ENCODE data around the gene POMGNT2. TPM values are rescaled to one million over a fixed set of nuclear protein-coding genes. Genes with fewer than 3 reads are reported as not detected.

POMGNT2 gene
- total and polyA plus RNA-seq, 10 of the 15 experiments (the other 5 are each of a cell fraction or from before 2014, with no cell fraction given): 0.02 to 1.7 (median 0.17) TPM; not detected in 1

DNA sequence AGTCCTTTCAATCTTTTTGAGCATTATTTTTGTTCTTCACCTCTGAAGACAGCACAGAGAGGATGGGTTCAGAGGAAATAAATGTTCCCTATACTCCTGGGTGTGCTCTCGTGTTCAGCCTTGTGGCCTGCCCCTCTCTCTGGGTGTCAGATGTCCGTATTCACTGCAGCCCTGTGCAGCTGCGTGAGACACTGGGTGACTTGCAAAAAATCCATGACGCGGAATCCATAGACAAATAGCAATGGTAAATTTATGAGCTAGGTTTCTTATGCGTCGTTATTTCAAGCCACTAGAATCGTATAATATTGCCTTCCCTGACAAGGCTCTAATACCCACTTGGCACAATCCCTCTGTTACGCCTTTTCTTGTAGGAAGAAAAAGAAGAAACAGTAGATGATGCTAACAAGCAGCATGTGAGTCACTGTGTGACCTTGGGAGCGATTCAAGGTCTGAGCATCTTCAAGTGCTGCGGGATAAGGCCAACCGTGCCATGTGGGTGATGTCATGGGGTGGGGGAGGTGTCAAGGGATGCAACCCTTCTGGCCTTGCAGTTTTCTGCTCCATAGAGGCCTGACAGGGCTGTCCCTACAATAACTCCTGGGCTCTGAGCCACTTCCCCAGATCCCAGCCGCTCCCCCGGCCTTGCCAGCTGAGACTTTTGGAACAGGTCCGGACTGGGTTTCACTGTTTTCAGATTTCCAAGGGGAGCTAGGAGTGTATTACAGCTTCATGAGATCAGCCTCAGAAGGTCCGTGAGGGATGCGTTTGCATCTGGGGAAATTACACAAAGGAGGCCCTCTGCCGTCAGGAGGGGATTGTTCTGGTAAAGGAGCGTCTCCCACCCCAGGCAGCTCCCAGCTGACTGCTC lies 47.6 kb upstream of the POMGNT2 start (continued):
- TF ChIP-seq PRDM15 (CRISPR knock-in tag; IDR thresholded peaks at IDR 0.05): no peak
- no peak for TF ChIP-seq SMARCA5 (IDR thresholded peaks at IDR 0.05)
- no peak for TF ChIP-seq MTA3 (IDR thresholded peaks at IDR 0.05; ENCODE audit: borderline replicate concordance, low read length)

DNA sequence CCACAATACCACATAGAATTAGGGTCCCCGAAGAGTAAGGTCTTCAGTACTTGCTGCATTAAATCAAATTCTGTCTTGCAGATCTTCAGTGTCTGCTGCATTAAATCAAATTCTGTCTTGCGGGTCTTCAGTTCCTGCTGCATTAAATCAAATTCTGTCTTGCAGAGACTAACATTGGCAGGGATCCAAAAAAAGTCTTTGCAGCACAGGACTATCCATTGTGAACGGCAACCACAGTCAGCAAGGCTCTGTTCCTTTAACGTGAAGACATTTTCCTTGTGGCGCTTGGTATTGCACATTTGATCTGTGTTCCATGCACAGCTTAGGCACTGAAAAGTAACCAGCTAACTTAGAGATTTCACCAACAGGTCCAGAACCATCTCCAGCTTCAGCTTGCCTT lies 46.8 kb upstream of the POMGNT2 start:
- WGBS (ENCODE audit: insufficient coverage, insufficient replicate concordance, low lambda C conversion rate, missing lambda C conversion rate): 31% methylated on average over 5 of the region's 5 CpGs
- CTCF ChIA-PET: no interaction called here
- RAD21 ChIA-PET (ENCODE audit: unreplicated experiment): interaction anchor here (0.8 kb wide), 1 partner anchor 191 kb away, joined by 3 read pairs; no protein-coding TSS in a partner anchor
- POLR2A ChIA-PET: no interaction called here
- no peak overlapping the region for H3K27ac ChIP-seq (ENCODE audit: control insufficient read depth, insufficient read depth)
- SMC1A ChIA-PET (ENCODE audit: uncharacterized antibody, unreplicated experiment): interaction anchor here (0.7 to 2.0 kb wide), 2 partner anchors 16 to 192 kb away, joined by 3 to 4 read pairs; no protein-coding TSS in a partner anchor
- H3K9me3 ChIP-seq (replicated peaks; ENCODE audit: control insufficient read depth, insufficient read depth, low read length): no peaks in the 10 kb centered on the region
- no peaks in the 10 kb centered on the region for H4K20me1 ChIP-seq (ENCODE audit: control insufficient read depth, insufficient read depth)
- no peak overlapping the region for H2AFZ ChIP-seq (ENCODE audit: control insufficient read depth, low read depth, low read length)
- FAIRE-seq: no peak
- no peak overlapping the region for H3K4me3 ChIP-seq
- in situ Hi-C loops (cut with MboI): no loop called here
- H3K4me2 ChIP-seq (ENCODE audit: control insufficient read depth, insufficient read depth): no peak overlapping the region
- H3K79me2 ChIP-seq (ENCODE audit: control insufficient read depth, insufficient read depth, low read length): no peaks in the 10 kb centered on the region
- no peak for ATAC-seq
- DNase-seq (ENCODE audit: low read depth, low spot score): no peak
- H3K27me3 ChIP-seq (replicated peaks in 1 of 2; ENCODE audit: control insufficient read depth in 2 of 2, insufficient read depth in 2 of 2, low read length in 1 of 2): no peaks in the 10 kb centered on the region; a peak in 1 of 4 replicates
- no TSS peak for BruUV-seq (replicated peaks)
- no peaks in the 10 kb centered on the region for H3K36me3 ChIP-seq (ENCODE audit: control insufficient read depth in 2 of 2, insufficient read depth in 2 of 2, low read length in 1 of 2)
- no peaks in the 10 kb centered on the region for H3K4me1 ChIP-seq (ENCODE audit: control insufficient read depth, insufficient read depth, low read length)
- intact Hi-C loops (cut with micrococcal nuclease; ENCODE audit: unreplicated experiment): no loop called here
- H3K9ac ChIP-seq (ENCODE audit: control insufficient read depth, insufficient read depth, low read length): no peak overlapping the region
- no peak for TF ChIP-seq PML (IDR thresholded peaks at IDR 0.05; ENCODE audit: low read length)
- TF ChIP-seq ATF7 (IDR thresholded peaks at IDR 0.05; ENCODE audit: low read depth): no peak
- TF ChIP-seq, protein P1, sequence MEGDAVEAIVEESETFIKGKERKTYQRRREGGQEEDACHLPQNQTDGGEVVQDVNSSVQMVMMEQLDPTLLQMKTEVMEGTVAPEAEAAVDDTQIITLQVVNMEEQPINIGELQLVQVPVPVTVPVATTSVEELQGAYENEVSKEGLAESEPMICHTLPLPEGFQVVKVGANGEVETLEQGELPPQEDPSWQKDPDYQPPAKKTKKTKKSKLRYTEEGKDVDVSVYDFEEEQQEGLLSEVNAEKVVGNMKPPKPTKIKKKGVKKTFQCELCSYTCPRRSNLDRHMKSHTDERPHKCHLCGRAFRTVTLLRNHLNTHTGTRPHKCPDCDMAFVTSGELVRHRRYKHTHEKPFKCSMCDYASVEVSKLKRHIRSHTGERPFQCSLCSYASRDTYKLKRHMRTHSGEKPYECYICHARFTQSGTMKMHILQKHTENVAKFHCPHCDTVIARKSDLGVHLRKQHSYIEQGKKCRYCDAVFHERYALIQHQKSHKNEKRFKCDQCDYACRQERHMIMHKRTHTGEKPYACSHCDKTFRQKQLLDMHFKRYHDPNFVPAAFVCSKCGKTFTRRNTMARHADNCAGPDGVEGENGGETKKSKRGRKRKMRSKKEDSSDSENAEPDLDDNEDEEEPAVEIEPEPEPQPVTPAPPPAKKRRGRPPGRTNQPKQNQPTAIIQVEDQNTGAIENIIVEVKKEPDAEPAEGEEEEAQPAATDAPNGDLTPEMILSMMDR (IDR thresholded peaks at IDR 0.05 in 2 of 3, conservative IDR thresholded peaks at IDR 0.05 in 1 of 3; ENCODE audit: control insufficient read depth in 2 of 3, extremely low read depth in 1 of 3, insufficient read depth in 1 of 3, low read depth in 3 of 3, low read length in 3 of 3): no peak
- TF ChIP-seq ZNF384 (IDR thresholded peaks at IDR 0.05; ENCODE audit: borderline replicate concordance, low read depth, low read length): no peak
- no peak for TF ChIP-seq GATAD2B (conservative IDR thresholded peaks at IDR 0.05; ENCODE audit: low read depth)
- TF ChIP-seq EP300 (IDR thresholded peaks at IDR 0.05; ENCODE audit: borderline replicate concordance in 1 of 2, control insufficient read depth in 1 of 2, low read depth in 2 of 2, low read length in 2 of 2): no peak
- no peak for TF ChIP-seq SMC3 (IDR thresholded peaks at IDR 0.05; ENCODE audit: borderline replicate concordance, low read length)
- no peak for TF ChIP-seq CBX3 (IDR thresholded peaks at IDR 0.05; ENCODE audit: borderline replicate concordance, low read depth)
- no peak for TF ChIP-seq POU2F2 (IDR thresholded peaks at IDR 0.05; ENCODE audit: borderline replicate concordance, low read depth, low read length)
- no peak for TF ChIP-seq SMAD1 (IDR thresholded peaks at IDR 0.05; ENCODE audit: low read depth, partially characterized antibody)
